NOMO-1 treated with dmso at 0.1 percent for 144 hours (cell line): ENCODE results near the gene TSR3.

Source experiments
- DNase-seq: peaks from one replicate; lab custom pipeline; 2025; ENCODE audit not compliant: unreplicated experiment; lab: John Stamatoyannopoulos, UW

Gene TSR3

GRCh38 chr16:1310832-1311200 is 40.9 kb downstream of the TSR3 start:
- DNase-seq: no peak

- DNase-seq: no peak
Measured at GRCh38 chr16:1309888-1310831, 41.5 kb downstream of the TSR3 start.

GRCh38 chr16:1308977-1309885 is 42.4 kb downstream of the TSR3 start, which contains the start of gene UBE2I:
Gene UBE2I, plus strand, starts transcription at chr16:1309636. Its CDS starts 4,395 bp downstream, at chr16:1314031.
- DNase-seq: peak; percentile 91

- peak; percentile 62 for DNase-seq
Measured at GRCh38 chr16:1308036-1308976, 43.4 kb downstream of the TSR3 start.

GRCh38 chr16:1306334-1306733 is 45.3 kb downstream of the TSR3 start:
- DNase-seq: no peak

GRCh38 chr16:1305823-1306222 is 45.9 kb downstream of the TSR3 start:
- DNase-seq: no peak

GRCh38 chr16:1301562-1301961 is 50.1 kb downstream of the TSR3 start:
- DNase-seq: no peak

- peak; percentile 13 for DNase-seq
Measured at GRCh38 chr16:1300664-1301476, 50.8 kb downstream of the TSR3 start.

GRCh38 chr16:1299868-1300203 is 51.8 kb downstream of the TSR3 start:
- no peak for DNase-seq
